Dendritic cell treated with granulocyte-macrophage colony-stimulating factor and Interleukin-4, amounts not matched to agents 40 ng/mL and 50 ng/mL, for 4 days (primary cell): ENCODE results near the gene SHE.

Experiments used
- H3K27ac Mint-ChIP-seq: one replicate; pipeline ENCODE4 v1.8.0; 2022; ENCODE audit warnings: mild to moderate bottlenecking, mixed read lengths
- H3K27me3 Mint-ChIP-seq: one replicate; pipeline ENCODE4 v1.8.0; 2022; ENCODE audit warnings: mild to moderate bottlenecking, mixed read lengths
- H3K36me3 Mint-ChIP-seq: one replicate; pipeline ENCODE4 v1.8.0; 2022; ENCODE audit warnings: low read depth, mixed read lengths
- H3K4me1 Mint-ChIP-seq: one replicate; pipeline ENCODE4 v1.8.0; 2022; ENCODE audit warnings: low read depth, mixed read lengths
- H3K4me3 Mint-ChIP-seq: one replicate; pipeline ENCODE4 v1.8.0; 2022; ENCODE audit warnings: mild to moderate bottlenecking, moderate library complexity, mixed read lengths
- H3K9me3 Mint-ChIP-seq: one replicate; pipeline ENCODE4 v1.8.0; 2022; ENCODE audit warnings: mixed read lengths
- intact Hi-C: fragments of 100-400 bp; cut with micrococcal nuclease; formaldehyde crosslinking; loops from one replicate; pipeline ENCODE4 v1.15.0; 2022

SHE gene

DNA sequence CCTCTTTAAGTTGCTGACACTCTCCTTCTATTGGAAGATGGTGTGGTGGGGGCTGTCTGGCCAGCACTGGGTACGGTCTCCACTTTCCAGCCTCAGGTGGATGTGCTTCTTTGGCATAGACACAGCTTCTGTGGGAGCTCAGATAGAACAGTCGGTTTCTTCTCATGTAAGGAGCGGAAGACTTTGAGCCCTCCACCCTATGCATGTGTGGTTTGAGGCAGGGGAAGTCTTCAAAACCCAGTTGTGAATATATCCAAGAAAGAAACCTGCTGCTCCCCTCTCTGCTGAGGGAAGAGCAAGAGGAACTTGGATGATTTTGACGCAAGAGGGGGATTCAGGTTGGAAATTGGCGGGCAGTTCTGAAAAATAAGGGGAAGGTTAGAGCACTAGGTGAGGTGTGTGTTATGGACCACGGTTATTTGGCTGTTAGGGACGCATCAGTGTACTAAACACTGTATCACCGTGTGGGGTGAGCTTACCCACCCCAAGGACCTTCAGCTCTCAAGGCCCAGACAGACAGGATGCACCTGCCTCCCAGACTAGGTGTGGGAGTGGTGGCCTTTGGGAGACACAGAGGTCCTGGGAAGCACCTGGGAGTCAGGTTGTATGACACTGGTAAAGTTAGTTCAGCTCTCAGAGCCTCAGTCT is 60.8 kb downstream of the SHE start:
- Mint-ChIP-seq H3K27me3 (no peaks in the 10 kb centered on the region), H3K4me3 (no peak overlapping the region), H3K27ac (peak overlapping the region; percentile 91), H3K4me1 (peaks cover 61% of the 10 kb centered on the region), H3K36me3 (peaks cover 97% of the 10 kb centered on the region), H3K9me3 (no peaks in the 10 kb centered on the region)
- intact Hi-C loops, result no loop called here

DNA sequence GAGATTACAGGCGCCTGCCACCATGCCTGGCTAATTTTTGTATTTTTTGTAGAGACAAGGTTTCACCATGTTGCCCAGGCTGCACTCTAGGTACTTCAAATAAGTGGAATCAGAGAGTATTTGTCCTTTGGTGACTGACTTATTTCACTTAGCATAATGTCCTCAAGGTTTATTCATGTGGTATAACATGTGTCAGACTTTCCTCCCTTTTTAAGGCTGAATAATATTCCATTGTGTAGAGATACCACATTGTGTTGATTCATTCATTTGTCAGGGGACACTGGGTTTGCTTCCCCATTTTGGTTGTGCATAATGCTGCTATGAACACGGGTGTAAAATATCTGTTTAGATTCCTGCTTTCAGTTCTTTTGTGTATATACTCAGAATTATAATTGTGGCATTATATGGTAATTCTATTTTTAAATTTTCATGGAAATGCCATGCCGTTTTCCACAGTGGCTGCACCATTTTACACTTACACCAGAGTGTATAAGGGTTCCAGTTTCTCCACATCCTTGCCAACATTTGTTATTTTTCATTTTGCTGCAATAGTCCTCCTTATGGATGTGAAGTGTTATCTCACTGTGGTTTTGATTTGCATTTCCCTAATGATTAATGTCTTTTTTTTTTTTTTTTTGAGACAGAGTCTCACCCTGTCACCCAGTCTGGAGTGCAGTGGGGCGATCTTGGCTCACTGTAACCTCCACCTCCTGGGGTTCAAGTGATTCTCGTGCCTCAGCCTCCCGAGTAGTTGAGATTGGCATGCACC is 62.0 kb downstream of the SHE start:
- peak overlapping the region; percentile 65 for H3K4me3 Mint-ChIP-seq
- peaks cover 97% of the 10 kb centered on the region for H3K36me3 Mint-ChIP-seq
- H3K27ac Mint-ChIP-seq, result peak overlapping the region; percentile 91
- intact Hi-C loops, result no loop called here
- peaks cover 62% of the 10 kb centered on the region for H3K4me1 Mint-ChIP-seq
- no peaks in the 10 kb centered on the region for H3K27me3 Mint-ChIP-seq
- no peaks in the 10 kb centered on the region for H3K9me3 Mint-ChIP-seq

GRCh38 chr1:154436433-154436832 is 65.8 kb downstream of the SHE start:
- H3K4me3 Mint-ChIP-seq, result no peak overlapping the region
- no peaks in the 10 kb centered on the region for H3K9me3 Mint-ChIP-seq
- peaks cover 74% of the 10 kb centered on the region for H3K4me1 Mint-ChIP-seq
- H3K27ac Mint-ChIP-seq, result no peak overlapping the region
- H3K36me3 Mint-ChIP-seq, result peaks cover 92% of the 10 kb centered on the region
- H3K27me3 Mint-ChIP-seq, result no peaks in the 10 kb centered on the region
- intact Hi-C loops, result no loop called here

- intact Hi-C loops, result no loop called here
- Mint-ChIP-seq H3K27ac (no peak overlapping the region), H3K4me3 (no peak overlapping the region), H3K4me1 (peaks cover 74% of the 10 kb centered on the region), H3K27me3 (no peaks in the 10 kb centered on the region), H3K36me3 (peaks cover 92% of the 10 kb centered on the region), H3K9me3 (no peaks in the 10 kb centered on the region)
Measured at GRCh38 chr1:154435599-154436200, 66.5 kb downstream of the SHE start.

DNA sequence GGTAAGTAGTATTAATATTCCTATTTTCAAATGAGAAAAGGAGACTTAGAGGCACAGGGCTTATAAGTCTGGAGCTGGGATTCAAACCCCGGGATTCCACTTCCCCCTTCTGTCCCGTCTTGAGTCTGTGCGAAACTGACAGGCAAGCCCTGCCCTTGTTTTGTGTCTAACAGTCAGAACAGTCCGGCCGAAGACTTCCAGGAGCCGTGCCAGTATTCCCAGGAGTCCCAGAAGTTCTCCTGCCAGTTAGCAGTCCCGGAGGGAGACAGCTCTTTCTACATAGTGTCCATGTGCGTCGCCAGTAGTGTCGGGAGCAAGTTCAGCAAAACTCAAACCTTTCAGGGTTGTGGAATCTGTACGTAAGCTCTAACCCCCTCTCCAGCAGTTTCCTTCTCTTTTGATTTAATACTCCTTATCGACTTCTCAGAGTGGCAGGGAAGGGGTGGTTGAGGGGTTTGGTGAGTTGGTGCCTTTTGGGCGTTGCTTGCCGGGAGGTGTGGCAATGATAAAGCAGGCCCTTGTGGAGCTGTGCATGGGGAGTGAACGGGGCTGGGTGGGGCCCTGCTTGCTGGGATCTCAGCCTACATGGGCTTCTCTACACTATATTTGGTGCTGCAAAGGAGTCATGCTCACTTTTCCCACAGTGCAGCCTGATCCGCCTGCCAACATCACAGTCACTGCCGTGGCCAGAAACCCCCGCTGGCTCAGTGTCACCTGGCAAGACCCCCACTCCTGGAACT is 67.7 kb downstream of the SHE start:
- intact Hi-C loops, result loop anchor here (5.0 kb wide), 1 partner anchor 43 kb away; no protein-coding TSS in a partner anchor
- Mint-ChIP-seq H3K9me3 (no peaks in the 10 kb centered on the region), H3K4me1 (peaks cover 77% of the 10 kb centered on the region), H3K27me3 (no peaks in the 10 kb centered on the region), H3K4me3 (no peak overlapping the region), H3K36me3 (peaks cover 92% of the 10 kb centered on the region), H3K27ac (peak overlapping the region; percentile 66)

DNA sequence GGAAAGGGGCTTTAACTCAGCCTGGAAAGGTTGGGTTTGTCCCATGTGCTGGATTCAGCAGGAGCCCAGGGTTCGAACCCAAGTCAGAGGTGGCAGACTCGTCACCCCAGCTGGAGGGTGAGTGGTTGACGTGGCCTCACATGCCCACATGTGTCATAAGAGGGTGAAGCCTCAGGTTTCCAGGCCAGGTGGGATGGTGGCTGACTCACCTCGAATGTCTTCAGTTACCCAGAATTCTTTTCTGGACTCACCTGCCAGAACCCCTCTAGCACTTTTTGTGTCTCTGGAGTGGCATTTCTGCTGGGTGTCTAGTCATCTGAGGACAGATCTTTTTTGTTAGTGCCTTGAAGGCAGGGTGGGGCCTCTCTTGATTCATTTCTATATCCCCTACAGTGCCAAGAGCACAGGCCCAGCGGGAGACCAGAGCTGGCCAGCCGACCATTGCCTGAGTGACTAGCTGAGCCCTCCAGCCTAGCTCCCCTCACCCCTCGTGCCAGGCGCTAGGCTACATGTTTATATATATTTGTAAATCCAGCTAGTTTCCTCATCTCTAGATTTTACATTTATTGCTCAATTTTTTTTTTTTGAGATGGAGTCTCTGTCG is 68.9 kb downstream of the SHE start:
- Mint-ChIP-seq H3K4me3 (peak overlapping the region; percentile 9), H3K27me3 (no peaks in the 10 kb centered on the region), H3K9me3 (no peaks in the 10 kb centered on the region), H3K4me1 (peaks cover 78% of the 10 kb centered on the region), H3K27ac (peak overlapping the region; percentile 86), H3K36me3 (peaks cover 95% of the 10 kb centered on the region)
- intact Hi-C loops, result loop anchor here (2.0 to 5.0 kb wide), 2 partner anchors 26 to 44 kb away; no protein-coding TSS in a partner anchor

GRCh38 chr1:154431586-154432373 is 70.4 kb downstream of the SHE start:
- no peaks in the 10 kb centered on the region for H3K27me3 Mint-ChIP-seq
- intact Hi-C loops, result loop anchor here (2.0 to 5.0 kb wide), 2 partner anchors 25 to 46 kb away; no protein-coding TSS in a partner anchor
- no peaks in the 10 kb centered on the region for H3K9me3 Mint-ChIP-seq
- H3K27ac Mint-ChIP-seq, result peak overlapping the region; percentile 86
- peaks cover 81% of the 10 kb centered on the region for H3K4me1 Mint-ChIP-seq
- H3K36me3 Mint-ChIP-seq, result peaks cover 95% of the 10 kb centered on the region
- H3K4me3 Mint-ChIP-seq, result no peak overlapping the region

DNA sequence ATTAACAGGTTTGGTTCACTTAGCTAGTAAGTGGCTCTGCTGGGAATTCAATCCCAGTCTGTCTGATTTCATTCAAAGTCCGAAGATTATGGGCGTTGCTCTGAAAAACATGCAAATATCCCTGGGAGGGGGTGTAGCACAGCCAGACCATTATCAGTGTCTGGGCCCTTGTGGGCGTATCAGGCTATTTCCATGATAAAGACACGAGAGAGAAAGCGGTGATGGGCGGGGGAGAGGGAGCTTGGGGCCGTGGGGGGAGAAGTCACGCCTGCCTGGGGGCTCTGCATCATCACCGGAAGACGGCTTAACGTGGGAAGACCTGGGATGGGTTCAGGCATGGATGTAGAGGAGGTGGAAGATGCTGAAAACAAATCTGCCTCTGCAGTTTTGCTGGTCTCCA is 71.3 kb downstream of the SHE start:
- H3K9me3 Mint-ChIP-seq, result no peaks in the 10 kb centered on the region
- H3K27ac Mint-ChIP-seq, result peak overlapping the region; percentile 86
- no peak overlapping the region for H3K4me3 Mint-ChIP-seq
- intact Hi-C loops, result loop anchor here (5.0 kb wide), 1 partner anchor 46 kb away; no protein-coding TSS in a partner anchor
- no peaks in the 10 kb centered on the region for H3K27me3 Mint-ChIP-seq
- peaks cover 83% of the 10 kb centered on the region for H3K4me1 Mint-ChIP-seq
- peaks cover 91% of the 10 kb centered on the region for H3K36me3 Mint-ChIP-seq

- peak overlapping the region; percentile 86 for H3K27ac Mint-ChIP-seq
- H3K36me3 Mint-ChIP-seq, result peaks cover 89% of the 10 kb centered on the region
- H3K4me1 Mint-ChIP-seq, result peaks cover 90% of the 10 kb centered on the region
- intact Hi-C loops, result loop anchor here (5.0 kb wide), 1 partner anchor 47 kb away; no protein-coding TSS in a partner anchor
- H3K27me3 Mint-ChIP-seq, result no peaks in the 10 kb centered on the region
- H3K9me3 Mint-ChIP-seq, result no peaks in the 10 kb centered on the region
- H3K4me3 Mint-ChIP-seq, result no peak overlapping the region
Measured at GRCh38 chr1:154429841-154430611, 72.2 kb downstream of the SHE start.
